Stimulated activated CD4-positive, alpha-beta T cell treated with anti-CD3 and anti-CD28 coated beads, TNF-alpha, amount 100 ng/mL, for 48 hours (primary cell): ENCODE results near the gene GABARAP.
A peak's percentile ranks its signal among the peaks of the same experiment; 100 is the strongest.

Experiments used
- DNase-seq, 3 donors: peaks; one replicate each; pipeline ENCODE4 v3.0.0-alpha.2; 2020; ENCODE audit warnings: low read depth in 3 of 3

Gene GABARAP

DNA sequence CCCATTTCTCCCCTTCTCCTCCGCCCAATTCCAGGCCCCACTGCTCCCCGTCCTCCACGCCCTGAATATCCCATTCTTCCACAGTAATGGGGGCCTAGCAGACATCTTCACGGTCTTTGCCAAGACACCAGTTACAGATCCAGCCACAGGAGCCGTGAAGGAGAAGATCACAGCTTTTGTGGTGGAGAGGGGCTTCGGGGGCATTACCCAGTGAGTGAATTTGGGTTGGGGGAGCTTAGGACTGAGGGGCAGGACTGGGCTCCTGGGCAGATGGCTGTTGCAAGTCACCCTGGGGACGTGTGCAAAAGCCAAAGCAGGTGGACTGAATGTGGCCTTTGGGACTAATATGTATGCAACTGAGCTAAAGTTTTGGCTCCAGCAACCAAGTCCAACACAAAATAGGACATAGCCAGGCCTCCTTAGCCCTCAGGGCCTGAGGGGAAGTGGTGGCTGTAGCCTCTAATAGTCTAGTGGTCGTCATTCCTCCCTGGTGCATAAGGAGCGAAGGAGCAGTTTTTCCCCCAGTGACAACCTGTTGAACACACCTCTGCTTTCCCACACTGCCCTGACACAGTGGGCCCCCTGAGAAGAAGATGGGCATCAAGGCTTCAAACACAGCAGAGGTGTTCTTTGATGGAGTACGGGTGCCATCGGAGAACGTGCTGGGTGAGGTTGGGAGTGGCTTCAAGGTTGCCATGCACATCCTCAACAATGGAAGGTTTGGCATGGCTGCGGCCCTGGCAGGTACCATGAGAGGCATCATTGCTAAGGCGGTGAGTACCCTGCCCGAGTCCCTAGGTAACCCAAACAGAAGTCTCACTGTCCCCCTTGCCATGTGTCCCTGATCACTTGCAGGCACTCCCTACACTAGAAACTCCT is 19.9 kb downstream of the GABARAP start:
- DNase-seq, result no peak

DNA sequence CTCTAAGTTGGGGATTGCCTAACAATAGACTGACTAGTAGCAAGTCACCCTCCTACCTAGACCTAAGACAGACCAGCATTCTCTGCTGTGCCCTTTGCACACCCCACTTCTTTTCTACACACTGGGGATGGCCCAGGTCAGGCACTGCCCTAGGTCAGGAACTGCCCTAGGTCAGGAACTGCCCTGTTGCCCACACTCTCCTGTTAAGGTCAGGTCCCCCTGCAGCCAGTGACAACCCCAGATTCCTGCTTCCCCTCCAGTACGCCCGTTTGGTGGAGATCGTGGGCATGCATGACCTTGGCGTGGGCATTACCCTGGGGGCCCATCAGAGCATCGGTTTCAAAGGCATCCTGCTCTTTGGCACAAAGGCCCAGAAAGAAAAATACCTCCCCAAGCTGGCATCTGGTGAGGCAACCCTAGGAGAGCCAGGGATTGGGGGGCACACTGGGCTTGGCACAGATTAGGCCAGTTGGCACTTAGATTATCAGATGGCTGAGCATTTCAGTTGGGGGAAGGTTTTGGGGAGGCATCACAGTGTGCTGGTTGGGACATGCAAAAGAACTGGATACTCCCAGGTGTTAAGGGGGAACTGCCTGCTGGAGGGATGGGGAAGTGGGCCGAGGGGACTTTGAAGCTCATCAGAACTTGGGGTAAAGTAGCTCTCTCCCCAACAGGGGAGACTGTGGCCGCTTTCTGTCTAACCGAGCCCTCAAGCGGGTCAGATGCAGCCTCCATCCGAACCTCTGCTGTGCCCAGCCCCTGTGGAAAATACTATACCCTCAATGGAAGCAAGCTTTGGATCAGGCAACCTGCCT is 20.8 kb downstream of the GABARAP start:
- no peak for DNase-seq

DNA sequence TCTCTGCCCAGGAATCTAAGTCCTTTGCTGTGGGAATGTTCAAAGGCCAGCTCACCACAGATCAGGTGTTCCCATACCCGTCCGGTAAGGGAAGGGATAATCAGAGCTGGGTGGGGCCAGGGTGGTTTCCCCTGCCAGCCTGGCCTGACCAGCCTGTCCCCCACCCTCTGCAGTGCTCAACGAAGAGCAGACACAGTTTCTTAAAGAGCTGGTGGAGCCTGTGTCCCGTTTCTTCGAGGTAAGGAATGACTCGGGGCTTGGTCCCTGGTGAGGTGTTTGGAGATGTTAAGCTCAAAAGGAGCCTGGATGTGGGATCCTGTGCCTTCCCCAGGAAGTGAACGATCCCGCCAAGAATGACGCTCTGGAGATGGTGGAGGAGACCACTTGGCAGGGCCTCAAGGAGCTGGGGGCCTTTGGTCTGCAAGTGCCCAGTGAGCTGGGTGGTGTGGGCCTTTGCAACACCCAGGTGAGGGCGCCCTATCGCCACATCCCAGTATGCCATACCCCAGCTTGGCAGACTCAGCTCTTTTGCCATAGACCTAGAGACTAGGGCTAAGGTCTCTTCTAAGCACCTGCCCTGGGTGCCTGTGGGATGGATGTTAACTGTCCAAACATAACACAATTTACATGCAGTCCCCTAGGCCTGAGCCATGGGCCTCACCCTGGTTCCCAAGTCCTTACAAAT is 21.5 kb downstream of the GABARAP start:
- no peak for DNase-seq

DNA sequence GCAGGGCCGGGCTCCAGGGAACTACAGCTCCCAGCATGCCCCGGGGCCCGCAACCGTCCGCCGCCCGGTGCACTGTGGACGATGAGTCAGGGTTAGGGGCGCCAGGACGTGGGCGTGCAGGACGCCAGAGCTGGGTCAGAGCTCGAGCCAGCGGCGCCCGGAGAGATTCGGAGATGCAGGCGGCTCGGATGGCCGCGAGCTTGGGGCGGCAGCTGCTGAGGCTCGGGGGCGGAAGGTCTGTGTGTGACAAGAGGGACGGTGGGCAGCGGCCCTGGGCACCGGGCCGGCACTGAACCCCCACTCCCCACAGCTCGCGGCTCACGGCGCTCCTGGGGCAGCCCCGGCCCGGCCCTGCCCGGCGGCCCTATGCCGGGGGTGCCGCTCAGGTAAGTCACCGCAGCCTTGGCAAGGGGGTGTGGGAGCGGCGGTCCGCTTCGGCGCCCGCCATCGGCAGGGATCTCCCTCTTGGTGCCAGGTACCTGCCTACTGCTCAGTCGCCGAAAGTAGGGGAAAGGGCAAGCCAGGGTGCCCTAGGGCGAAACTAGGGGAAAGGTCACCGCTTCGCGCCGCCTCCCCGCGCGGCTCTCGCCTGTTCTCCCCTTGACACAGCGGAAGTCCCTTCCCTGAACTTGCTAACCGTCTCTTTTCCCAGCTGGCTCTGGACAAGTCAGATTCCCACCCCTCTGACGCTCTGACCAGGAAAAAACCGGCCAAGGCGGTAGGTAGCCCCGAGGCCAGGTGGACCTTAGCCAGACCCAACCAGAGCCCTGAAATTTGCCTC is 22.2 kb downstream of the GABARAP start, which contains the start of the genes ACADVL and DLG4:
Gene ACADVL, plus strand, starts transcription at position 127 of the 781 bp plus-strand sequence. Its CDS starts 47 bp downstream, at position 174.
Gene DLG4, minus strand, starts transcription at position 25 of the 781 bp plus-strand sequence.
- DNase-seq, result peak; percentile 65 to 79 (median 74)

DNA sequence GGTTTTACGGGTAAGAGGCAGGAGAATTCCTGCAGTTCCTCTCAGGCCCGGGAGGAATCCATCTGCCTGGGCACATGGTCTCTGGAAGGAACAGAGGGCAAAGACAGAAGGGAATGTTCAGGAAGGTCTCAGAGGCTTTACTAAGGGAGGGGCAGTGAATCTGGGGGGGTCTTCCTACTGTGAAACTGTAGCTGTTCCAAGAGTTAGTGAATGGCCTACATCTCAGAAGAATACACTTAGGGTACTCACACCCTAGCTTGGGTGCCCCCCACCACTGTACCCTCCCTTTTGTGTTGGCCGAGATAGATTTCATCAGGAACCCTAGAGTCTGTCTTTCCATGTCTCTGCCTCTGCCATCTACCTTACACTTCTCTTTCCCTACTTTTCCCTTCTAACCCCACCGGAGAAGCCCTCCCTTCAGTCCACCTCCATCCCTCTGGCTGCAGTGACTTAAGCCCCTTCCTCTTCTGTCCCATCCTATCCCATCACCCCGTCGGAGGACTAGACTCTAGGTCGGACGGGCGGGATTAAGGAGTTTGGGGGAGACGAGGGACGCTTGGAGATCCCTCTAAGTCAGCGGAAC is 22.9 kb downstream of the GABARAP start:
- DNase-seq, result no peak

DNA sequence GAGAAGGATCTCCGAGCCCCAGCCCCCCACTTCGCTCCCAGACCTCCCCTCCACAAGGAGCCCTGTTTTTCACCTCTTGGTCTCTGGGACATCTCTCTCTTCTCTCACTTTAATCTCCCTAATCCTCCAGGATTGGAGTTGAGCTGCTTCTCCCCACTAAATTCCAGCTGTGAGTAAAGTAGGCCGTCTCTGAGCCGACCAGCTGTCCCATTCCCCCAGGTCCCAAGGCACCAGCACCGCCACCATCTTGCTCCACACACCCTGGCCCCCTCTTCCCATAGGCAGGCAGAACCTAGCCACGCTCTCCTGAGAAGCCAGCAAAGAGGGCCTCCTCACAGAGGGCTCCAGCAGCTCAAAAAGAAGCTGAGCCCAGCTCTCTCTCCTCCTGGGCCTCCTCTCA is 23.5 kb downstream of the GABARAP start:
- DNase-seq, result no peak

DNA sequence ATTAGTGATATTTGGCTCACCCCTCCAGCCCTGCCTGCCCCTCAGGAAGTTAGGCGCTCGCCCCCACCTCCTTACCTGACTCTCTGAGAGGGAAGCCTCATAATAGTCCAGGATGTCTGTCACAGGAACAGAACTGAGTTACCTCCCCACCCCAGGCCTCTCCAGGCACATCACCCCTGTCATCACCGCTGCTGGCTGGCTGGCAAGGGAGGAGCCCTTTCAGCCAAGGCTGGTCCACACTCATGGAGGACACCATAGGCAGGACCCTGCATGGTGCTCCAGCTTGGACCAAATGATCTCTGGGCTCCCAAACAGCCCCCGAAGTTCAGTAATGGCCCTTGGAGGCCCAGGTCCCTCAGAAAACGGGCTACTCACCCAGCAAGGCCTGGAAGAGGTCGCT is 24.1 kb downstream of the GABARAP start:
- DNase-seq, result no peak

DNA sequence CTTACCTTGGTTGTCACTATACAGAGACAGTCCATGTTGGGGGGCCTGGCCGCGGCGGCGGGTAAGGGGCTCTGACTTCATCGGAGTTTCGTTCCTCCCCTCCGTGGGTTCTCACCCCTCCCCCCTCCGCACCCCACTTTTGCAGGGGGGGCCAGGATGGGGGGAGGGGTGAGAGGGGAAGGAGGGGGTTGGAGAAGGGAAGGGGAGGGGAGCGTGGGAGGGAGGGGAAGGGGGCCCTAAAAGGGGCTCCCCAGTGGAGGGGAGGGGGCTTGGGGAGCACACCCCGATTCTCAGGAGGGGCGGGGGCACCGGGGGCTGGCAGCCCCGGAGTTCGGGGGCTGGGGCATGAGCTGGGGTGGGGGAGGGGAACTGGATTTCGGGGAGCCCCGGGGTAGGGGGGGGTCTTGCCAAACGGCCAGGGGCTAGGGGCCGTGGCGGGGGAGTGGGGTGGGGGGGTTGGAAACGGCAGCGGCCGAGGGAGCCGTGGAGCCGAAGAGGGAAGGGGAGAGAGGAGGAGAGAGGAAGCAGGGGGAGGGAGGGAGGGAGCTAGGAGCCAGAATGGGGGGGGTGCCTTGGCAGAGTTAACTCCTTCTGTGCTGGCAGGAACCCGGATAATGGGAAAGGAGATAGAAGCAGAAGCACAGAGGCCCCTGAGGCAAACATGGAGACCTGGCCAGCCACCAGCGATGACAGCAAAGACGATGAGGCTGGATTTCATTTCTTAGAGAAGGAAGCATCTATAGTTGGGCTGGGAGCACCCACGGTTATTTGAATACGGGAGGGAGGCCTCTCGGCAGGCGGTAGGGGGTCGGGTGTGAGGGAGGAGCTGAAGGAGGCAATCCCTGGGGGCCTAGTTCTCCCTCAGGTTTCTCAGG is 24.9 kb downstream of the GABARAP start:
- DNase-seq, result no peak

DNA sequence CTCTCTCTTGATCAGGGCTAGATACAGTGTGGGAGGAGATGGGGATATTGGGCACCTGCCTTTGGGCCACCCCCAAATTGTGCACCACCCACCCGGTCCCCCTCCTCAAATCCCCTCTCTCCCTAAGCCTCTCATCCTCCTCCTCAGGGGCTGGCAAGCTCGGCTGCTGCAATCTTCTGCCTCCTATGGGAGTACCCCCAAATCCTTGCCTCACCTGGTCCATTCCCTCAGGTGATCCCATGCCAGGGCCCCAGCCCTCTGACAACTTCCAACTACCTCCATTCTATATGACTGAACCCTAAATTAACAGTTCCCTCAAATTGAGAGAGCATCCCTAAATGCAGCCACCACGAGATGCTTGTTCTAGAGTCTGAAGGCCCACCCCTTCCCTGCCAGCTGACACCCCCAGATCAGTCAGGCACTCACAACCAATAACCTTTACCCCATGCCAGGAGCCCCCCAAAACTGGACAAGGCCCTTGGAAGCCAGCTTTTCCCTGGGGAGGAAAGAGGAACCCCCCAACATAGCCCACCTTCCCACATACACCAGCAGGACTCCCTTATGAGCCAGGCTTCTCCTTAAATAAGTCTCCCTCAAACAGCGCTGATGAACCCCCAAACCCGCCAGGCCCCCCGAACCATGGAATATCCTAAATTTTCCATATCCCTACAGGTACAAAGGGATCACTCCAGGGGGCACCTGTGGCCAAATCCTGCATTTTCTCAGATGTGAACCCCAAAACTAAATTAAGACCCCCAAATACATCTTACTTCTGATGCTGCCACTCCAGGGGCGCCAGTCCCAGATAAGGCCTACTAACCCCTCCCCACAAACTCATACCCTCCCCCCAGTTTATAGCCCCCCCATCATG is 25.8 kb downstream of the GABARAP start:
- DNase-seq, result no peak

DNA sequence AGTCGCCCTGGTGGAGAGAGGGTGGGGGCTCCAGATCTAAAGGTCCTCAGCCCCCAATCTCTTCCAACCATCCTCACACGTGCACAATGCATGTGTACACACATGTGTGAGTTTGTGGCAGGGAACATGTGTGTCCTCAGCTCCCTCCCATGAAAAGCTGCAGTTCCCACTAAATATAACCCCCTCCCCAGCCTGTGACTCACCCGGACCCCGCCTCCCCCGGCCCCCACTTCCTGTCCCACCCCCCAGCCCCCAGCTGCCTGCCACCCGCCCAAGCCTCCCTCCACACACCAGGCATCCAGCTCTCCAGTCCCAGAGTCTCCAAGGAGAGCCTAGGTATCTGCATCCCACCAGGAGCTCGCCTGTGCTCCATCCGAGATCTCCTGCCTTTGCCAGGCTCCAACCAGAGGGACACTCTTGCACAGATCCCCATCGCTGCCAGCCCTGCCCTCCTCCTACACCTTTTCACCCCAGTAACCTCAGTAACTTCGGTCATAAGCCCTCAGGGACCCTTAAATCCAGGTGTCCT is 26.5 kb downstream of the GABARAP start:
- no peak for DNase-seq

DNA sequence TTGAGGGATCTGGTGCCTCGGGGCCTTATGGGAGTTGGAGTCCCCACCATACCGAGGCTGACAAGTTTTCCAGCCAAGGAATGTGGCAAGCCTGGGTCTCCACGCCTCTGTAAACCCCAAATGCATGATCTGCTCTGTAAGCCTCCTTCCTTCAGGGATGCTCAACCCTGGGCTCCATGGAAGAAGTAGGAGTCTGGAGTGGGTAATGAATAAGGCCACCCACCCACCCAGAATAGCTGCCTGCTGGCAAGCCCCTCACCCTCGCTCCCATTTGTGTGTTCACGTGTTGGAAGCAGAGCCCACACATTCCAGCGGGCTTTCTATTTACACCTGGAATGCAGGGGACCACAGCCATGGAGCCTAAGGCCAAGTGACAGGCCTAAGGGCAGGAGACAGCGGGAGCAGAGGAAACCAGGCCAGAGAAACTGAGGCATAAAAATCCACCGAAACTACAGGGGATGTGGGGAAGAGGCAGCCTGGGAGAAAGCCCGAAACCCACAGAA is 27.1 kb downstream of the GABARAP start:
- no peak for DNase-seq

DNA sequence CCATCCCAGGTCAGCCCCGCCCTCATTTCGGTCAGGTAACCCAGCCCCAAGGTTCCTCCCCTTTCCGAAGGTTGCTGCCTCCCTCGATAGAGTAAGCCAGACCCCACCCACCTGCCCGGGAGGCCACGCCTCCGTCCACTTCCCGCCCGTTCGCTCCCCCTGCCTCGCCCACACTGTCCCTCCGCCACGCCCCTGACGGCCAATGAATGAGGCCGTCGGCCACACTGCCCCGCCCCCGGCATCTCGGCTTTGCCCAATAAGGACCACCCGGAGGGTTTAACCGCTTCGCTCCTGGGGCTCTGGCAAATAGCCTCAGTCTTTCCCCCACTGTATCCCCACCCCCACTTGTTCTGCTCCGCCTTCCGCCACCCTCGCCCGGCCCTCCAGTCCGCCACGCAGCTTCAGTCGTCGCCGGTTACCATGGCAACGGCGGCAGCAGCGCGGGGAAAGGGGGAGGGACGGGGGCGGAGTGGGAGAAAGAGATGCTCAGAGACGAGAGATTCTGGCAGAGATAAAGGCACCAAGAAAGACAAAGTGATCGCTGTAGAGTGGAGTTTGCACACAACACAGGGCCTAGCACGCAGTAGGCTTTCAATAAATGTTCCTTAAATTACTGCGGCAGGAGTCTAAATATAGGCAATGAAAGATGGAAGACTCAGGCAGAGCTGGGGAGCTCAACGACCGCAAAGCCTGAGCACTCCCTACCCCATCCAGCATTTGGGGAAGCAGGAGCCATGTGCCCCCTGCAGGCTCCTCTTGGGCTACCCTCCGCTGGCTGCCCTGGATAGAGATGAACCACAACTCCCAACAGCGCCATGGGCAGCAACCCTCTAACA is 27.7 kb downstream of the GABARAP start:
- peak; percentile 99 to 100 (median 100) for DNase-seq

DNA sequence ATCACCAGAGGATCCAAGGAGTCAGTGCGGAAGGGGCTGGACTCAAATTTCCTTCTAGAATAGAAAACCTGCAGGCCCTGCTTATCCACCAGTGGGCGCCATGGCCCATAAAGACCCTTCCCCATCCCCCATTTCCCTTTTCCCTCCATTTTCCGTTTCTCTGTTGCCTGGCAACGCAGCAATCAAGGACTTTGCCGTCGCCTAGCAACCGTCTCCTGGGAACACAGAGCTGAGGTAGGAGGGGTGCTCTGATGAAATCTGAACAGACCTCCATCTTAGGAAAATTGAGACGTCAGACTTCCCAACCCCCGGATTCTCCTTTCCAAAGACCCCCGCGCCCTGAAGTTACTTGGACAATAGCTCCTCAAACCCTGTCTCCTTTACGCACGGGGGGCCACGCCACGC is 28.4 kb downstream of the GABARAP start:
- no peak for DNase-seq

DNA sequence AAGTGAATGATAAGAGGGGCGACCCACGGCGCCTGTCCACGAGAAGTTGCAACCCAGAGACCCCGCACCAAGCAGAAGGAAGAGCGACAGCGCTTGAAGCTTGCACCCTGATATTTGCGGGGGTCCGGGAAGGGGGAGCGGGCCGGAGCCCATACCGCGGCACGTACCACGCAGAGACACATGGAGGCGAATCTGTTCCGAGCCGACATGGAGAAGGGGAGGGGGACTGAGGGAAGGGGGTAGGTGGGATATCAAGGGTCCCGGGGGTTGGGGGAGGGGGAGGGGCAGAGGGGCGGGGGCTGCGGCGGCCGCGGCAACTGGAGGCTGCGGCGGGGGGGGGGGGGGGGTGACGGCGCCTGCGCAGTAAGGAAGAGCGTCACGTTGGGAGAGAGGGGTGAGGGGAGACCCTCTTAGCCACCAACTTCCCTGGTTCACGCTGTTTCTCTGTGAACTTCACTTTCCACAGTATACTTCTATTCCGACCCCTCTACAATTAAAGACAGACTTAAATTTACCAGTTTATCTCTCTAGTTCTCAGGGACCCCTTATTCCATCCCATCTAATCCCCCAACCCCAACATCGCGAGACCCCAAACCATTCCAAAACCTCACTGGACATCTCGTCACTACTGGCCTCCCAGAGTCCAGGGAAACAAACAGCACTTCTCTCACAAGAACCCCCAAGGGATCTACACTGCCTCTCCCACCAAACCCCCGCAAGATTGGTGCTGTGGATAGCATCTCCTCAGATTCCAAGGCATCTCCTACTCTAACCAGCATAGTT is 30.6 kb downstream of the GABARAP start:
- DNase-seq, result no peak

DNA sequence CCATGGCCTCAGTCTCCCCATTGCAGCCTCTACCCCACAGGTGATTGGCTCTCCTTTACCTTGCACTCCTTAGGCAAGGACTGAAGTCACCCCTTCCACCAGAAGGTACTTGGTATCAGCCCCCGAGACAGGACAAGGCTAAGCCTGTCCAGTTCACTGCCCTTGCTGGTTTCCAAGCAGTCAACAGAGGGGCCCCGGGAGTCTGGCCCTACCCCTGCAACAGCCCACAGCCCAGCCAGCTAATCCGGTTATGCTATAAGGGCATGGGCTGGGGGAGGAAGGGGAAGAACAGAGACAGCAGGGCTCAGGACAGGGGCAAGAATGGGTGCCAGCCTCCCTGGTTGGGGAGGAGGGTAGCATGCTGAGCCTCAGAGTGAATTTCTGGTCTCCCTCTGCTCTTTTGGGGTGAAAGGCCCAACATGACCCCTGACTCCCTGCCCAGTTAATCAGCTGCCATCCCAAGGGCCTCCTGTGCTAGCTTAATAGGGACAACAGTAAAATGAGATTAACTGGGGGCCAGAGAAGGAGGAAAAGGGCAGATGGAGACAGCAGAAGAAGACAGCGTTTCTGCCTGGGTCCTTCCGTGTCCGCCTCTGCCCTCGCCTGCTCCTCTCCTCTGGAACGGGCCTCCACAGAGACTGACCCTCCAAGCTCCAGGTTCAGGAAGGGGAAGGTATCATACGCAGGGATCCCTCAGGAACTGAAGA is 33.3 kb downstream of the GABARAP start:
- no peak for DNase-seq

DNA sequence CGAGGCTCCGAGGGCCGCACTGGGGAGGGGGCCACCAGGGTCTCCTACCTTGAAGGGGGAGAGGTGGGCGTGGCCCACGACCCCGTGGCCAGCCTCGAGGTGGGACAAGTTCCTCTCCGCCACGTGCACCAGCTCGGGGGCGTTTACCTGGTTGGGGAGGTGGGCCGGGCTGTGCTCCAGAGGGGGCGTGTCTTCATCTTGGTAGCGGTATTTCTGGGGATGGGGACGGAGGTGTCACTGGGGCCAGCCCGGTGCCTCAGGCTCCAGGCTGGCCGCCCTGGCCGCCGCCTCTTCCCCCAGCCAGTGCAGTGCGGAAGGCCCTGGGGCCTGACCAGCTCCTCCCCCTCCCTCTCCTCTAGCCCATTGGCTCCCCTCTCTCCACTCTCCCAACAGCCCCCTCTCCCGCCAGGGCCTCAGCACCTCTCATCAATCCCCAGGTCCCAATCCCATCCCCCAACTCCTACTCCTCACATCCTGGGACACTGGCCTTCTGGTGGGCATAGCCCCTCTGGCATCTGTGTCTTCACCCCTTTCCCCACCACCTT is 34.1 kb downstream of the GABARAP start:
- DNase-seq, result no peak
